Measurements from ENCODE around the gene TRPC4AP. TPM values are rescaled to one million over a fixed set of nuclear protein-coding genes. Genes with fewer than 3 reads are reported as not detected.

The TRPC4AP gene
- total RNA-seq, 1 donor from 2014 or later: 60.2 TPM

DNA sequence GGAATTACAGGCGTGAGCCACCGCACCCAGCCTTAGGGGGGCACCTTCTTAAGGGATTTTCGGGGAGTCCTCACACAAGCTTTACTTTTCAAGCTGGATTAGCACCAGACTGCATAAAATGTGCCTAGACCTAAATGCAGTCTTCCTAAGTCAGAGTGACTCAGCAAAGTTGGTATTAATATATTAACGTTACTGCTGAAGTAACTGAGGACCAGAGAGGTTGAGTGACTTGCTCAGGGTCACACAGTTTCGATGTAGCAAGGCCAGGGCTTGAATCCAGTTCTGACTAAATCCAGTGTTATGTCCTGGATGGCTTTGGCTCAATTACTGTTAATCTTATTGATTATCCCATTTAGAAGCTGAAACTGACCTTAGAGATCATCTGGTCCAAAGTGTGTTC is 41.1 kb upstream of the TRPC4AP start:
- POLR2A ChIA-PET: no interaction called here
- H3K4me1 Mint-ChIP-seq: no peaks in the 10 kb centered on the region
- no peak overlapping the region for H3K4me3 Mint-ChIP-seq
- ATAC-seq (ENCODE audit: low read depth): no peak
- H3K36me3 Mint-ChIP-seq (ENCODE audit: low read depth): peaks cover 80% of the 10 kb centered on the region
- intact Hi-C loops (cut with micrococcal nuclease): no loop called here
- CTCF ChIA-PET: interaction anchor here (0.5 kb wide), 1 partner anchor 33 kb away, joined by 3 read pairs; no protein-coding TSS in a partner anchor
- no peak overlapping the region for H3K27ac Mint-ChIP-seq
- no peak for DNase-seq
- H3K27me3 Mint-ChIP-seq: no peaks in the 10 kb centered on the region
- H3K9me3 Mint-ChIP-seq: no peaks in the 10 kb centered on the region
- TF ChIP-seq CTCF (IDR thresholded peaks at IDR 0.05): no peak

- no peak for ATAC-seq (ENCODE audit: low read depth)
- H3K9me3 Mint-ChIP-seq: no peaks in the 10 kb centered on the region
- no peak overlapping the region for H3K27ac Mint-ChIP-seq
- peaks cover 79% of the 10 kb centered on the region for H3K36me3 Mint-ChIP-seq (ENCODE audit: low read depth)
- intact Hi-C loops (cut with micrococcal nuclease): no loop called here
- DNase-seq: no peak
- POLR2A ChIA-PET: interaction anchor here (0.5 to 0.6 kb wide), 2 partner anchors 75 to 115 kb away, joined by 3 to 10 read pairs; no protein-coding TSS in a partner anchor
- H3K4me3 Mint-ChIP-seq: no peak overlapping the region
- CTCF ChIA-PET: interaction anchor here (0.9 kb wide), 1 partner anchor 9 kb away, joined by 3 read pairs; no protein-coding TSS in a partner anchor
- TF ChIP-seq CTCF (IDR thresholded peaks at IDR 0.05): no peak
- no peaks in the 10 kb centered on the region for H3K4me1 Mint-ChIP-seq
- H3K27me3 Mint-ChIP-seq: no peaks in the 10 kb centered on the region
These were observed 40.4 kb upstream of the TRPC4AP start for GRCh38 chr20:35133031-35133430.

GRCh38 chr20:35131934-35132333 is 39.3 kb upstream of the TRPC4AP start:
- no peak for DNase-seq
- Mint-ChIP-seq H3K4me3 (no peak overlapping the region), H3K27me3 (no peaks in the 10 kb centered on the region), H3K36me3 (ENCODE audit: low read depth) (peaks cover 77% of the 10 kb centered on the region), H3K27ac (no peak overlapping the region), H3K9me3 (no peaks in the 10 kb centered on the region), H3K4me1 (no peaks in the 10 kb centered on the region)
- ATAC-seq (ENCODE audit: low read depth): no peak
- ChIA-PET CTCF (no interaction called here), POLR2A (no interaction called here)
- intact Hi-C loops (cut with micrococcal nuclease): no loop called here
- no peak for TF ChIP-seq CTCF (IDR thresholded peaks at IDR 0.05)

- intact Hi-C loops (cut with micrococcal nuclease): no loop called here
- ChIA-PET POLR2A (no interaction called here), CTCF (no interaction called here)
- Mint-ChIP-seq H3K36me3 (ENCODE audit: low read depth) (peaks cover 78% of the 10 kb centered on the region), H3K27ac (no peak overlapping the region), H3K4me3 (no peak overlapping the region), H3K4me1 (no peaks in the 10 kb centered on the region), H3K9me3 (no peaks in the 10 kb centered on the region), H3K27me3 (no peaks in the 10 kb centered on the region)
- ATAC-seq (ENCODE audit: low read depth) (no peak), DNase-seq (no peak)
- no peak for TF ChIP-seq CTCF (IDR thresholded peaks at IDR 0.05)
These were observed 37.1 kb upstream of the TRPC4AP start for GRCh38 chr20:35129647-35130069.

GRCh38 chr20:35125753-35126152 is 33.1 kb upstream of the TRPC4AP start:
- ChIA-PET CTCF (no interaction called here), POLR2A (interaction anchor here (0.6 kb wide), 1 partner anchor 270 kb away, joined by 3 read pairs; no protein-coding TSS in a partner anchor)
- Mint-ChIP-seq H3K27me3 (no peaks in the 10 kb centered on the region), H3K27ac (no peak overlapping the region), H3K9me3 (no peaks in the 10 kb centered on the region), H3K36me3 (ENCODE audit: low read depth) (peaks cover 80% of the 10 kb centered on the region), H3K4me3 (no peak overlapping the region), H3K4me1 (no peaks in the 10 kb centered on the region)
- intact Hi-C loops (cut with micrococcal nuclease): no loop called here
- TF ChIP-seq CTCF (IDR thresholded peaks at IDR 0.05): no peak
- no peak for ATAC-seq (ENCODE audit: low read depth)
- no peak for DNase-seq
